Heart left ventricle (tissue), 13 donors: Measurements from ENCODE around the gene JKAMP.

ENCODE experiments used
- POLR2A ChIP-seq, 2 donors: fragments of 450-650 bp; IDR thresholded peaks; one replicate each; pipeline ENCODE4 v1.6.1; 2017; ENCODE audit warnings: antibody characterized with exemption in 2 of 2, mild to moderate bottlenecking in 2 of 2, moderate library complexity in 2 of 2
- TF ChIP-seq, protein P1 (sequence below), 12 donors: fragments of 200-600 bp; sonication (generic) in 4 of 12; IDR thresholded peaks; one replicate each; pipeline versions ENCODE4 v1.5.0 to v1.8.0; 2018 to 2022; ENCODE audit warnings: antibody characterized with exemption in 12 of 12, mild to moderate bottlenecking in 5 of 12
- donor health status: ischemic (EF 13 %, LVEDD 7.1; RV severe dilation, severe dysfunction).
- donor health status: DM: no; HTN: yes; CAD: no.
- donor health status: DM: no; HTN: no; CAD: no.
- donor health status: ischemic (EF 25% LVEDD 6.9; RV normal size, moderate dysfunction).
- donor health status: ischemic (EF 25% LVEDD 5.7; RV mildly dilated, moderate dysfunction).
- donor health status: ischemic (EF 35%, LVEDD 5.7; RV mildly dilated, moderate dysfunction).
- donor health status: nonischemic (EF 11% LVEDD 7.7; RV severe dilation, severe dysfunction).
- donor health status: DM: yes; HTN: yes; CAD: no.
- donor health status: PGD.
- donor health status: ischemic (EF 29% LVEDD 5.4; RV normal size, mild dysfunction).
- donor health status: nonischemic (EF 23%, LVEDD 6.1; RV moderate dilation, normal function).

DNA sequence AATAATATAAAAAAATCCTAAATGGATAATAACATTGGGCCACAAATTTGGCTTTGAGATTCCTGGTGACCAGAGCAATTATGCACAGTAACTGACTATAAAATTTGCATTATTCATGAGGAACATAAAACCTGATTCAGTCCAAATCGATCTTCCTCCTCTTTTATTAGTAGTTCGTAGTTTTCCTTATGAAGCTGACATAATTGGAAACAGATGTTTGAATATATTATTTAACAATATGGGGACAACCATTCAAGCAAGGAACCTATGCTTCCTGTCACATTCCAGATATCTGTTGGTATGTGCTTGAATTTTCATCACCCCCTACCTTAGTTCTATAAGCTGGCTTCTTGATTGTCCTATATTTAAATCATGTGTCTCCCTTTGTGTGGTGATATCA lies 57.4 kb downstream of the JKAMP start:
- TF ChIP-seq, protein P1, sequence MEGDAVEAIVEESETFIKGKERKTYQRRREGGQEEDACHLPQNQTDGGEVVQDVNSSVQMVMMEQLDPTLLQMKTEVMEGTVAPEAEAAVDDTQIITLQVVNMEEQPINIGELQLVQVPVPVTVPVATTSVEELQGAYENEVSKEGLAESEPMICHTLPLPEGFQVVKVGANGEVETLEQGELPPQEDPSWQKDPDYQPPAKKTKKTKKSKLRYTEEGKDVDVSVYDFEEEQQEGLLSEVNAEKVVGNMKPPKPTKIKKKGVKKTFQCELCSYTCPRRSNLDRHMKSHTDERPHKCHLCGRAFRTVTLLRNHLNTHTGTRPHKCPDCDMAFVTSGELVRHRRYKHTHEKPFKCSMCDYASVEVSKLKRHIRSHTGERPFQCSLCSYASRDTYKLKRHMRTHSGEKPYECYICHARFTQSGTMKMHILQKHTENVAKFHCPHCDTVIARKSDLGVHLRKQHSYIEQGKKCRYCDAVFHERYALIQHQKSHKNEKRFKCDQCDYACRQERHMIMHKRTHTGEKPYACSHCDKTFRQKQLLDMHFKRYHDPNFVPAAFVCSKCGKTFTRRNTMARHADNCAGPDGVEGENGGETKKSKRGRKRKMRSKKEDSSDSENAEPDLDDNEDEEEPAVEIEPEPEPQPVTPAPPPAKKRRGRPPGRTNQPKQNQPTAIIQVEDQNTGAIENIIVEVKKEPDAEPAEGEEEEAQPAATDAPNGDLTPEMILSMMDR (IDR thresholded peaks at IDR 0.05), result no peak
- no peak for TF ChIP-seq POLR2A (IDR thresholded peaks at IDR 0.05)
